ENCODE data around the gene TPD52L2.

TPD52L2 gene

GRCh38 chr20:63861365-63861934 is 3.6 kb upstream of the TPD52L2 start, which contains the start of gene ABHD16B:
Gene ABHD16B (plus strand): TSS chr20:63861498. CDS start chr20:63861541, 43 bp downstream.
- TF ChIP-seq POLR2A (IDR thresholded peaks at IDR 0.05; ENCODE audit: extremely low read depth, insufficient read length) (no peak), MAX (IDR thresholded peaks at IDR 0.05; ENCODE audit: low read depth, low read length) (no peak), MYC (IDR thresholded peaks at IDR 0.05; ENCODE audit: low read depth, low read length) (no peak)
- TF ChIP-seq, protein P1, sequence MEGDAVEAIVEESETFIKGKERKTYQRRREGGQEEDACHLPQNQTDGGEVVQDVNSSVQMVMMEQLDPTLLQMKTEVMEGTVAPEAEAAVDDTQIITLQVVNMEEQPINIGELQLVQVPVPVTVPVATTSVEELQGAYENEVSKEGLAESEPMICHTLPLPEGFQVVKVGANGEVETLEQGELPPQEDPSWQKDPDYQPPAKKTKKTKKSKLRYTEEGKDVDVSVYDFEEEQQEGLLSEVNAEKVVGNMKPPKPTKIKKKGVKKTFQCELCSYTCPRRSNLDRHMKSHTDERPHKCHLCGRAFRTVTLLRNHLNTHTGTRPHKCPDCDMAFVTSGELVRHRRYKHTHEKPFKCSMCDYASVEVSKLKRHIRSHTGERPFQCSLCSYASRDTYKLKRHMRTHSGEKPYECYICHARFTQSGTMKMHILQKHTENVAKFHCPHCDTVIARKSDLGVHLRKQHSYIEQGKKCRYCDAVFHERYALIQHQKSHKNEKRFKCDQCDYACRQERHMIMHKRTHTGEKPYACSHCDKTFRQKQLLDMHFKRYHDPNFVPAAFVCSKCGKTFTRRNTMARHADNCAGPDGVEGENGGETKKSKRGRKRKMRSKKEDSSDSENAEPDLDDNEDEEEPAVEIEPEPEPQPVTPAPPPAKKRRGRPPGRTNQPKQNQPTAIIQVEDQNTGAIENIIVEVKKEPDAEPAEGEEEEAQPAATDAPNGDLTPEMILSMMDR (IDR thresholded peaks at IDR 0.05; ENCODE audit: low read depth, low read length): no peak
- H3K4me3 ChIP-seq (ENCODE audit: low read depth, low read length): no peak within 1 kb of the TSS
- DNase-seq (ENCODE audit: low read depth): no peak

GRCh38 chr20:63861981-63862901 is 2.8 kb upstream of the TPD52L2 start:
- TF ChIP-seq MYC (IDR thresholded peaks at IDR 0.05; ENCODE audit: low read depth, low read length): no peak
- TF ChIP-seq MAX (IDR thresholded peaks at IDR 0.05; ENCODE audit: low read depth, low read length): no peak
- TF ChIP-seq, protein P1 (IDR thresholded peaks at IDR 0.05; ENCODE audit: low read depth, low read length): no peak
- DNase-seq (ENCODE audit: low read depth): no peak
- H3K4me3 ChIP-seq (ENCODE audit: low read depth, low read length): no peak overlapping the region

- DNase-seq (ENCODE audit: low read depth): no peak
- TF ChIP-seq, protein P1 (IDR thresholded peaks at IDR 0.05; ENCODE audit: low read depth, low read length): no peak
- TF ChIP-seq POLR2A (IDR thresholded peaks at IDR 0.05; ENCODE audit: extremely low read depth, insufficient read length) (no peak), MYC (IDR thresholded peaks at IDR 0.05; ENCODE audit: low read depth, low read length) (no peak), MAX (IDR thresholded peaks at IDR 0.05; ENCODE audit: low read depth, low read length) (no peak)
- peak overlapping the region; percentile 79 for H3K4me3 ChIP-seq (ENCODE audit: low read depth, low read length)
Observed at GRCh38 chr20:63863021-63863797, 1.9 kb upstream of the TPD52L2 start.

GRCh38 chr20:63863798-63864544 is 1.1 kb upstream of the TPD52L2 start:
- DNase-seq (ENCODE audit: low read depth): peak; percentile 99
- peak overlapping the region; percentile 79 for H3K4me3 ChIP-seq (ENCODE audit: low read depth, low read length)

More at GRCh38 chr20:63863798-63864544, 1.1 kb upstream of the TPD52L2 start:
- TF ChIP-seq, protein P1 (IDR thresholded peaks at IDR 0.05; ENCODE audit: low read depth, low read length): peak; percentile 62
- TF ChIP-seq MYC (IDR thresholded peaks at IDR 0.05; ENCODE audit: low read depth, low read length) (peak; percentile 96), POLR2A (IDR thresholded peaks at IDR 0.05; ENCODE audit: extremely low read depth, insufficient read length) (peak; percentile 23), MAX (IDR thresholded peaks at IDR 0.05; ENCODE audit: low read depth, low read length) (peak; percentile 84)
